Sigmoid colon (tissue), 3 donors: ENCODE data around the gene LRP1.

Source experiments
- CTCF ChIP-seq, 4 experiments: fragments of 450-650 bp in 3 of 4; fragments of 200-600 bp in 1 of 4; IDR thresholded peaks; one replicate each; pipeline ENCODE4 v1.5.1; 2016 to 2019; ENCODE audit warnings: antibody characterized with exemption in 4 of 4, mild to moderate bottlenecking in 3 of 4, moderate library complexity in 2 of 4
- POLR2A ChIP-seq, 2 donors: fragments of 450-650 bp; IDR thresholded peaks; one replicate each; pipeline ENCODE4 v1.6.1; 2016; ENCODE audit warnings: antibody characterized with exemption in 2 of 2, mild to moderate bottlenecking in 2 of 2, moderate library complexity in 2 of 2

- TF ChIP-seq CTCF (IDR thresholded peaks at IDR 0.05) = no peak
- no peak for TF ChIP-seq POLR2A (IDR thresholded peaks at IDR 0.05)
Observed at GRCh38 chr12:57097554-57097835, 30.8 kb upstream of the LRP1 start.
